Lung (tissue), 12 donors: ENCODE results near the gene NOL7. TPM values are rescaled to one million over a fixed set of nuclear protein-coding genes. Genes with fewer than 3 reads are reported as not detected.

Experiments used
- ATAC-seq: fragments of 200-7000 bp; cut with Tn5 transposase; one replicate; pipeline ENCODE4 v1.9.1; 2020; ENCODE audit warnings: moderate number of reproducible peaks; ENCODE audit not compliant: insufficient read depth, low FRiP score
- DNase-seq, 3 donors: peaks; one replicate each; pipeline ENCODE4 v3.0.0-alpha.2; 2013 to 2017
- H3K27ac ChIP-seq, 2 donors: one replicate each; pipeline ENCODE4 v1.5.1; 2013; ENCODE audit warnings: mild to moderate bottlenecking in 2 of 2, moderate library complexity in 2 of 2, control low read depth in 1 of 2, inconsistent platforms in 1 of 2, low read depth in 1 of 2, low read length in 1 of 2
- H3K27me3 ChIP-seq, 3 donors: one replicate each; pipeline ENCODE4 v1.5.1; 2013; ENCODE audit warnings: low read length in 2 of 3; ENCODE audit not compliant: control insufficient read depth in 3 of 3, insufficient read depth in 3 of 3
- H3K36me3 ChIP-seq, 4 donors: one replicate each; pipeline ENCODE4 v1.5.1; 2013; ENCODE audit warnings: low read length in 4 of 4, mild to moderate bottlenecking in 1 of 4, moderate library complexity in 1 of 4; ENCODE audit not compliant: control insufficient read depth in 4 of 4, insufficient read depth in 4 of 4
- H3K4me1 ChIP-seq, 5 donors: one replicate each; pipeline ENCODE4 v1.5.1; 2013; ENCODE audit warnings: low read length in 5 of 5, mild to moderate bottlenecking in 2 of 5, moderate library complexity in 1 of 5; ENCODE audit not compliant: control insufficient read depth in 5 of 5, insufficient read depth in 5 of 5
- H3K4me3 ChIP-seq: one replicate; pipeline ENCODE4 v1.5.1; 2013; ENCODE audit warnings: mild to moderate bottlenecking, control low read depth, moderate library complexity
- H3K9ac ChIP-seq, 2 donors: one replicate each; pipeline ENCODE4 v1.5.1; 2013; ENCODE audit warnings: low read length in 2 of 2, control low read depth in 1 of 2; ENCODE audit not compliant: insufficient read depth in 1 of 2
- H3K9me3 ChIP-seq, 4 donors: one replicate each; pipeline ENCODE4 v1.5.1; 2013; ENCODE audit warnings: low read length in 3 of 4, mild to moderate bottlenecking in 1 of 4, moderate library complexity in 1 of 4; ENCODE audit not compliant: control insufficient read depth in 4 of 4, insufficient read depth in 3 of 4
- CTCF ChIP-seq: IDR thresholded peaks from 2 replicates; pipeline ENCODE4 v1.5.1; 2012; ENCODE audit warnings: mild to moderate bottlenecking; ENCODE audit errors: control extremely low read depth, extremely low read depth
- WGBS, 2 donors: extraction: QIAGEN DNeasy Blood & Tissue Kit; methylation state at CpG; one replicate each; pipeline ENCODE4 v1.1.7; 2013; 5-methylcytosine and 5-hydroxymethylcytosine counted together
- polyA plus RNA-seq, 2 donors: library from polyadenylated mRNA; stranded (reverse); fragments of 200-250 nt; gene quantifications; one replicate each; pipeline ENCODE4 v1.2.1, GENCODE V29; 2013
- total RNA-seq, 2 donors: library from RNA; depleted of rRNA in 1 of 2; stranded (reverse); fragments of >200 nt in 1 of 2; gene quantifications; one replicate each; pipeline ENCODE4 v1.2.1, GENCODE V29; 2014 to 2021
- donor health status: control.
- donor health status: control.
- donor health status: Bipolar disorder and iron deficiency.
- donor health status: healthy.
- donor health status: DM: yes; HTN: yes; CAD: no.

Gene NOL7
- total and polyA plus RNA-seq, 4 donors = 48.0 to 75.8 (median 57.5) TPM

- H3K27me3 ChIP-seq = no peaks in the 10 kb centered on the region
- no peak for TF ChIP-seq CTCF
- H3K4me3 ChIP-seq = no peak overlapping the region
- peaks cover 0 to 5% (median 3%) of the 10 kb centered on the region in 4 donors for H3K36me3 ChIP-seq
- H3K9me3 ChIP-seq = no peaks in the 10 kb centered on the region
- no peak for ATAC-seq
- peaks cover 0 to 3% (median 0%) of the 10 kb centered on the region in 5 donors for H3K4me1 ChIP-seq
- H3K27ac ChIP-seq = no peak overlapping the region
- DNase-seq = peak in 2 of 3 donors; percentile 35 to 68
- H3K9ac ChIP-seq = no peak overlapping the region
Observed at GRCh38 chr6:13648850-13649249, 33.7 kb downstream of the NOL7 start.

DNA sequence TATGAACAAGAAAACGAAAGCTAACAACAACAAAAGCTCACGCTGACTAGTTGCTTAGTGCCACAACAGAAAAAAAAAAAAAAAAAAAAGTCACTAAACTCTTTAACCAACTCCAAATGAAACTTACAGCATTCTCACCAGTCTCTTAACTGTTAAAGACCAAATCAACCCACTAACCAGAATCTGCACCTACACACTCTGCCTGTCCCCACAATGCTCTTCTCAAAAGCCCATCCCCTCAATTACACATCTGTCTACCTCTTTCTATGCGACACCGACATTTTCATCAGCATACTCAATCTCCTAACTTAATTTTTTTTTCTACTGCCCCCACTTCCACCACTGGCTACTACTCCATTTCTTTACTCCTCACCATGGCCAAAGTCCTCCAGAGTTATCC is 34.3 kb downstream of the NOL7 start:
- peaks cover 0 to 3% (median 1%) of the 10 kb centered on the region in 5 donors for H3K4me1 ChIP-seq

GRCh38 chr6:13653296-13653695 is 38.2 kb downstream of the NOL7 start:
- H3K9ac ChIP-seq = no peak overlapping the region
- ATAC-seq (no peak), DNase-seq (no peak)
- H3K27ac ChIP-seq = no peak overlapping the region
- no peak overlapping the region for H3K4me3 ChIP-seq
- WGBS, 2 donors = 91 to 96% methylated on average over 2 of the region's 2 CpGs
- H3K27me3 ChIP-seq = no peaks in the 10 kb centered on the region
- H3K9me3 ChIP-seq = no peaks in the 10 kb centered on the region
- no peak for TF ChIP-seq CTCF
- H3K4me1 ChIP-seq = peaks cover 0 to 8% (median 0%) of the 10 kb centered on the region in 5 donors
- H3K36me3 ChIP-seq = peaks cover 0 to 3% (median 1%) of the 10 kb centered on the region in 4 donors

More for the DNA sequence above, 34.3 kb downstream of the NOL7 start:
- no peak for TF ChIP-seq CTCF
- ATAC-seq = no peak
- Histone ChIP-seq H3K27me3 (no peaks in the 10 kb centered on the region), H3K36me3 (peaks cover 0 to 5% (median 3%) of the 10 kb centered on the region in 4 donors), H3K9ac (no peak overlapping the region), H3K27ac (no peak overlapping the region), H3K9me3 (no peaks in the 10 kb centered on the region), H3K4me3 (no peak overlapping the region)
- WGBS, 2 donors = 82 to 93% methylated on average over 4 of the region's 4 CpGs
- DNase-seq = no peak

DNA sequence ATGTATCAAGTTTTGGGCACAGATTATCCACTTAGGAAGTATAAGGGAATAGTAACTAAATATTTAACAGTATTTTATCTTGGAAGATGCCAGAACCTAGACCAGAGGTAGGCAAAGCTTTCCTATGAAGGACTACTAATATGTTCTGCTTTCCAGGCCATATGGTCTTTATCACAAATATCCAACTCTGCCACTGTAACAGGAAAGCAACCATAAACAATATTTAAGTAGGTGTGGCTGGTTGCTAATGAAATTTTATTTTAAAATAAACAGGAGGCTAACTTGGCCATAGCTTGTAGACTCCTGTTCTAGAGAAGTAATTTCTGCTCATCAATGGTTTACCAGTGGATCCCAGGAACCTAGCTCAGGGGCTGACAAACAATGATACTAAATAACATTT is 39.4 kb downstream of the NOL7 start:
- Histone ChIP-seq H3K4me1 (peaks cover 0 to 8% (median 0%) of the 10 kb centered on the region in 5 donors), H3K4me3 (no peak overlapping the region), H3K9ac (no peak overlapping the region), H3K27ac (no peak overlapping the region), H3K27me3 (no peaks in the 10 kb centered on the region), H3K9me3 (no peaks in the 10 kb centered on the region), H3K36me3 (peaks cover 0 to 3% (median 1%) of the 10 kb centered on the region in 4 donors)
- peak in 2 of 3 donors; percentile 52 to 61 for DNase-seq
- no peak for ATAC-seq
- TF ChIP-seq CTCF = no peak
